NCI-H2196 treated with DMSO at 0.1 percent for 48 hours (cell line): ENCODE results near the gene CALML5.
A peak's percentile ranks its signal among the peaks of the same experiment; 100 is the strongest.

Experiments
- DNase-seq: peaks from one replicate; lab custom pipeline; 2025; ENCODE audit not compliant: unreplicated experiment; lab: John Stamatoyannopoulos, UW

Gene CALML5

GRCh38 chr10:5467634-5468255 is 31.6 kb downstream of the CALML5 start:
- DNase-seq, result no peak

DNA sequence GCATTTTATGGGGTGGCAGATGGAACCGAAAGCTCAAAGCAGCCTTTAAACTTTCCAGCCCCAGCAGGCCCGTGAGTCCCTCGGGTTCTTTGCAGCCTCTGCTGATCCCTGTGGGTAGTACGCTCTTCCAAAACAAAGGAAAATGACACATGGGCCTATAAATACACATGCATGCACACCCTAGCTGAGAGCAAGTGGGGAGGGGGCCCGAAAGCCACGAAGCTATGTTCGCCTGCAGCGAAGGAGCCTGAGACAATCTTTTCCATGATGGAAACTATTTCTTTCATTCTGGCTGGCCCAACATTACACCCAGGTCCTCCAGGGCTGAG is 32.2 kb downstream of the CALML5 start:
- no peak for DNase-seq

DNA sequence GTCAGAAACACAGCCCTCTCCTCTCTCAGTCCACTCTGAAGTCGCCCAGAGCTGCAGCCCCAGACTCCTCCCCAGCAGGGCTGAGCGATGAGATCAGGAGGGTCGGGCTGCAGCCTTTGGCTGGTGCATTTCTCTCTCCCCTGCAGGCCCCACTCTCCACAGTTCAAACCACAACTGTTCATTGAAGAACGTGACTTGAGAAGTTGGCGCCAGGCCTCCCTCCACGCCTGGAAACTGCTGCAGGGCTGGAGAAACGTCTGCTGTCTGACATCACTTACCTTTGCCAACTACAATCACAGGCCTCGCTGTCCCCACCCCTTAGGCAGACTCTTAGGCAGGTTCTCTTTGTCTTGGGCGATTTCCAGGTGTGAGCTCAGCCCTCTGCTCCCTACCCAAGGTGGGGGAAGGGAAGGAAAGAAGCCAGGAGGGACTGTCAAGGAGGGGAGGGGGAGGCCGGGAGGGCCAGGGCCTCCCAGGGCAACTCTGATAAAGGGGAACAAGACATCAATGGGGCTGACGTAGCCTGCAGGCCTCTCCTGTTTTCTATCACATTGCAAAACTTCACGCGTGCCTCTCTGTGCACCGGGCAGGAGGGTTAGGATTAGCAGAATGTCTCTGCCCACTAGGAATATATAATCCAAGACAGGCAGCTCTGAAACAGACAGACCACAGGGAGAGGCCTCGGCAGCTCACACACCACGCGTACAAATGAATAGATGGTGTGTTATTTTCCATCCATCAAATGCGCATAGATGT is 32.7 kb downstream of the CALML5 start:
- peak; percentile 80 for DNase-seq

GRCh38 chr10:5465976-5466450 is 33.4 kb downstream of the CALML5 start:
- no peak for DNase-seq

GRCh38 chr10:5464546-5464945 is 34.8 kb downstream of the CALML5 start:
- no peak for DNase-seq

DNA sequence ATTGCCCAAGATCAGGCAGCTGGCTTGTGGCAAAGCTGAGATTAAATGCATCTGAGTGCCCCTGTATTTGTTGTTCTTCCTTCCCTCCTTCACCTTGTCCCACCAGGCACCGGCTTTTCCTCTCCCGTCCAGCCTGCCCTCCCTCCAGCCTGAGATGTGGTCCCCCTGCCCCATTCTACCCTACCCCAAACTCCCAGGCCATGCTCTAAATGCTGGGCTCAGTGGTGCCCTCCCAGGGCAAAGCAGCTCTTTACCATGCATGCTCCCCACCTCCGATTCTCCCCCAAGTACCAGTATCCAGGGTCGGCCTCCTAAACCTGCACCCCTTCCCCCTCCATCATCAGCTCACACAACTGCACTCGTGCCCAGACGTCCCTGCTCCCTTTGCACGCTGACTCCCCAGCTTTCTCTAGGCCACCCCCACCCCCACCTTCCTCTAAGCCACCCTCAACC is 36.5 kb downstream of the CALML5 start:
- DNase-seq, result no peak

- no peak for DNase-seq
Measured at GRCh38 chr10:5461914-5462840, 37.2 kb downstream of the CALML5 start.

DNA sequence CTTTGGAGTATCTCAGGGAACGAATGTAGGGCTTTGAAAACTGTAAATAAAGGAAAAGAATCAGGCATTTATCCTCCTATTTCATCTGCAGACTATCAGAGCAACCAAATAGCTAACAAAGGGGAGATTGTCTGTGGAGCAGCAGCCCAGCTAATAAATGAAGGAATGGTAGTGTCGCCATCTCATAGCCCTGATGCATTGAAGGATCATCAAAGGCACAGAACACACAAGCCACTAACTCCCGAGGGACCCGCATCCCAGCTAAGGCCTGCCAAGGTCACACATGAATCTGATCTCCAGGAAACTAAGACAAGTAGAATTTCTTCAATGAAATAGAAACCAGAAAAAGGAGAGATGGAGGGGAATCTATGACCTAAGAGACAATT is 38.2 kb downstream of the CALML5 start:
- DNase-seq, result no peak

GRCh38 chr10:5460468-5461202 is 38.7 kb downstream of the CALML5 start:
- DNase-seq, result no peak

DNA sequence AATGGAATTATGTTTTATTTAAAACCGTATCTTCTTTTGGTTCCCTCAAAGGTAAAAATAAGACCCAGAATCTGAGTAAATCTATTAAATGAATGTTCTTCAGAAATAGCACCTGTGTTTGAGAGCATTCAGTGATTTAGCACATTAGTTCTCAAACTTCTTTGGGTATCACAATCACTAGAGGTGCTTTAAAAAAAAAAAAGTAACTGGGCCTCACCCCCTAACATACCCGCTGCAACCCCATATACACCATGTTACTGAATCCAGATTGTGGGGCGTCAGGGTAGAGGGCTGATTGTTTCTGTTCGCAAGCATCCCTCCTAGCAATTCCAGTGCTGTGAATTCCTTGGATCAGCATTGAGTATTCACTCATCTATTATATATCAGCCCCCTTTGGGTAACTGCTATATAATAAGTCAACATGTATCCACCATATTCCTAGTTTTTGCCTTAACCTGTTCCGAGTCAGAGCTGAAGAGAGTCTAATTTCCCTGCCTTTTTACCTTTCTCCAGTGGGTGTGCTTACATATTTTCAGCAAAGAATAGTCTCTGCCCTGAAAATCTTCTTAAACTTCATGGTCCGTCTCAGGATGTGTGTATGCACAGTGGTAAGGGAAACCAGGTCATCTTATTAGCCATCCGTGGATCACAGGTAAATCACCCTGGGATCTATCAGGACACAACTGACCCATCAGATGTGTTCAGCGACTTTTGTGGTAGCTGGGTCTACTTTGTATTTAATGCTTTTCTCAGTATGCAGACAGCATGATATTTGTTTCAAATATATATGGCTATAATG is 40.2 kb downstream of the CALML5 start:
- no peak for DNase-seq

DNA sequence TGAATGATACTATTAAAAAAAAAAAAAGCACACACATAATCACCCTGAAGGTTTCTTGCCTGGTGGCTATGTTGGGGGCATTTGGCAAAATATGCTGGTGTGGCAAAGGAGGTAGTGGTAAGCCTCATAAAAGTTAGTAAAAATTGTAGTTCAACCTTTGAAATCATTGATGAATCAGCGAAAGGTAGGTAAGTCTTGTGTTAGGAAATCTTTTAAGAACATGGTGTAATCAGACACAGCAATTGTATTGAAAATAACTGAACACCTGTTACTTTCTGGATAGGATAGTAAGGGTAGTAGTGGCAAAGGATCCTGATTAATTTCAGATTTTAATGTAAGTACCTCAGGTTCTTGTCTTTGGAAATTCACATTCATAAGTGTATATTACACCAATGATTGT is 40.9 kb downstream of the CALML5 start:
- no peak for DNase-seq

GRCh38 chr10:5457741-5458140 is 41.6 kb downstream of the CALML5 start:
- DNase-seq, result no peak

DNA sequence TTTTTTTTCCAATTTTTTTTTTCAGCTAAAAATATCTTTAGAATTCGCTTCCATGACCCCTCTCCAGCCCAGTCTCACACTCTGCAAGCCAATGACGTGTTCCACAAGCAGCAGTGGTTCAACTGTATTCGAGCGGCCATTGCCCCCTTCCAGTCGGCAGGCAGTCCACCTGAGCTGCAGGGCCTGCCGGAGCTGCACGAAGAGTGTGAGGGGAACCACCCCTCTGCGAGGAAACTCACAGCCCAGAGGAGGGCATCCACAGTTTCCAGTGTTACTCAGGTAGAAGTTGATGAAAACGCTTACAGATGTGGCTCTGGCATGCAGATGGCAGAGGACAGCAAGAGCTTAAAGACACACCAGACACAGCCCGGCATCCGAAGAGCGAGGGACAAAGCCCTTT is 42.8 kb downstream of the CALML5 start:
- no peak for DNase-seq

- no peak for DNase-seq
Measured at GRCh38 chr10:5453749-5454489, 45.5 kb downstream of the CALML5 start.

DNA sequence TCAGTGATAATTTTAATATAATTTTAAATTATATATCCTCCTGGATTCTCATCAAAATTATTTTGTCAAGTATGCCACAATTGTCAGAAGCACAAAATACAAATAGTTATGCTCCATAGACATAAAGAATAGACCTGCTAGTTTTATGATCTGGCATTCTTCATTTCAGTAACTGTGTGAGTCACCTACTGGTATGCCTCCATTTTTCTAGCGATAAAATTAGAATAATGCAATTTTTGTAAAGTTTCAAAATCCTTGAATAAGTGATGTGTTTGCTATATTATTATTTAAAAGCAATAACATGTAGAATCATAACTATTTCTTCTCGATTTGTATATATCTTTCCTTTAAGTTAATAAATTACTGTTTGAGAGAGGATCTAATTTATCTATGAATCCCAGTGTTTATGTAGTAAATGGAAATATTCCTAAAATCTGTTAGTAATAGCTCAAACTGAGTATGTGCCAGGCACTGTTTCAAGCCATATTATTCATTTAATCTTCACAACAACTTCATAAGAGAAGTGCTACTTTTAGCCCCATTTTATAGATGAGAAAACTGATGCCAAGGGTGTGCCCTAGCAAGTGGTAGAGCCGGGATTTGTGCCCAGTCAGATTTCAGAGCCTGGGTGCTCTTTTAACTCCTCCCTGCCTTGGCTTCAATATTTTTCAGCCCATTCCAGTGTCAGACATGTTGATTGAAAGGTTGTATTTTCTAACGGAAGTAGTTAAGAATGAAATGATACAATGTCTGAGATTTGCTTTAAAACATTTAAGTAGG is 48.6 kb downstream of the CALML5 start:
- no peak for DNase-seq

- DNase-seq, result no peak
Measured at GRCh38 chr10:5449823-5450222, 49.5 kb downstream of the CALML5 start.

- DNase-seq, result no peak
Measured at GRCh38 chr10:5449227-5449626, 50.1 kb downstream of the CALML5 start.
